Stimulated activated CD8-positive, alpha-beta memory T cell treated with anti-CD3 and anti-CD28 coated beads, Interleukin-2, amount 100 ng/mL, for 48 hours (primary cell): Measurements from ENCODE around the gene UNC45A.
"Not testable (repeated sequence)": the region's sequence is repeated elsewhere in the genome, so short reads cannot be mapped to it uniquely, and the experiment has no call there.

Experiments
- DNase-seq, 2 donors: peaks; one replicate each; pipeline ENCODE4 v3.0.0-alpha.2; 2020; ENCODE audit warnings: low read depth in 2 of 2

Gene UNC45A

GRCh38 chr15:90903733-90904536 is 31.1 kb upstream of the UNC45A start:
- DNase-seq = no peak

GRCh38 chr15:90904746-90905145 is 30.3 kb upstream of the UNC45A start:
- no peak for DNase-seq

- no peak for DNase-seq
These were observed 29.5 kb upstream of the UNC45A start for GRCh38 chr15:90905306-90906180.

GRCh38 chr15:90906181-90906849 is 28.8 kb upstream of the UNC45A start:
- DNase-seq = no peak

- DNase-seq = no peak
These were observed 27.9 kb upstream of the UNC45A start for GRCh38 chr15:90907051-90907660.

GRCh38 chr15:90907838-90908507 is 27.1 kb upstream of the UNC45A start:
- no peak for DNase-seq

- DNase-seq = not testable (repeated sequence)
These were observed 25.6 kb upstream of the UNC45A start for GRCh38 chr15:90909449-90909848.

- DNase-seq = no peak
These were observed 25.1 kb upstream of the UNC45A start for GRCh38 chr15:90909976-90910375.

GRCh38 chr15:90910441-90911301 is 24.4 kb upstream of the UNC45A start:
- DNase-seq = no peak

GRCh38 chr15:90911302-90911623 is 23.8 kb upstream of the UNC45A start:
- no peak for DNase-seq

- no peak for DNase-seq
These were observed 22.9 kb upstream of the UNC45A start for GRCh38 chr15:90911906-90912769.

GRCh38 chr15:90912770-90913075 is 22.4 kb upstream of the UNC45A start:
- no peak for DNase-seq

- no peak for DNase-seq
These were observed 21.6 kb upstream of the UNC45A start for GRCh38 chr15:90913398-90913944.

GRCh38 chr15:90914305-90915080 is 20.6 kb upstream of the UNC45A start:
- no peak for DNase-seq

- no peak for DNase-seq
These were observed 19.8 kb upstream of the UNC45A start for GRCh38 chr15:90915216-90915807.

- DNase-seq = no peak
These were observed 19.2 kb upstream of the UNC45A start for GRCh38 chr15:90915808-90916440.

GRCh38 chr15:90916461-90916860 is 18.6 kb upstream of the UNC45A start:
- DNase-seq = no peak

- no peak for DNase-seq
These were observed 17.5 kb upstream of the UNC45A start for GRCh38 chr15:90917569-90917968.
